Trophoblast cell (in vitro differentiated cells and primary cell): ENCODE results near the gene DHRSX.

Source experiments
- DNase-seq, 2 donors: peaks; one replicate each; pipeline ENCODE4 v3.0.0-alpha.2; 2016
- H2AFZ ChIP-seq: 2 replicates; pipeline ENCODE4 v1.6.1; 2013; ENCODE audit warnings: low read length, moderate library complexity, mild to moderate bottlenecking; ENCODE audit not compliant: insufficient read depth, poor library complexity
- H2AK5ac ChIP-seq: 2 replicates; pipeline ENCODE4 v1.6.1; 2013; ENCODE audit warnings: mild to moderate bottlenecking, low read length
- H2BK120ac ChIP-seq: 2 replicates; pipeline ENCODE4 v1.6.1; 2013; ENCODE audit warnings: low read length, mild to moderate bottlenecking, moderate library complexity; ENCODE audit not compliant: insufficient read depth, poor library complexity
- H2BK12ac ChIP-seq: 2 replicates; pipeline ENCODE4 v1.6.1; 2013; ENCODE audit warnings: mild to moderate bottlenecking, low read length, moderate library complexity
- H2BK5ac ChIP-seq: 2 replicates; pipeline ENCODE4 v1.6.1; 2013; ENCODE audit warnings: low read length, low read depth, moderate library complexity, mild to moderate bottlenecking; ENCODE audit not compliant: poor library complexity
- H3K14ac ChIP-seq: 2 replicates; pipeline ENCODE4 v1.6.1; 2013; ENCODE audit warnings: mild to moderate bottlenecking, low read length
- H3K18ac ChIP-seq: 2 replicates; pipeline ENCODE4 v1.6.1; 2013; ENCODE audit warnings: mild to moderate bottlenecking, low read length
- H3K23ac ChIP-seq: 2 replicates; pipeline ENCODE4 v1.6.1; 2013; ENCODE audit warnings: low read length
- H3K27ac ChIP-seq: 2 replicates; pipeline ENCODE4 v1.5.1; 2013; ENCODE audit warnings: low read depth, mild to moderate bottlenecking, inconsistent platforms, low read length, moderate library complexity
- H3K27me3 ChIP-seq: 2 replicates; pipeline ENCODE4 v1.6.1; 2013; ENCODE audit warnings: inconsistent platforms, mild to moderate bottlenecking, low read length, moderate library complexity; ENCODE audit not compliant: insufficient read depth
- H3K36me3 ChIP-seq, 2 experiments: 1 replicate in 1 of 2; 2 replicates in 1 of 2; pipeline ENCODE4 v1.6.1; 2013; ENCODE audit warnings: low read length in 2 of 2, mild to moderate bottlenecking in 2 of 2, moderate library complexity in 1 of 2; ENCODE audit not compliant: insufficient read depth in 2 of 2, control insufficient read depth in 1 of 2
- H3K4ac ChIP-seq: 2 replicates; pipeline ENCODE4 v1.6.1; 2013; ENCODE audit warnings: low read depth, mild to moderate bottlenecking, low read length, moderate library complexity
- H3K4me1 ChIP-seq, 2 experiments: 1 replicate in 1 of 2; 2 replicates in 1 of 2; pipeline ENCODE4 v1.6.1; 2013; ENCODE audit warnings: low read length in 2 of 2, mild to moderate bottlenecking in 2 of 2, moderate library complexity in 1 of 2; ENCODE audit not compliant: insufficient read depth in 2 of 2, control insufficient read depth in 1 of 2
- H3K4me2 ChIP-seq: 2 replicates; pipeline ENCODE4 v1.6.1; 2013; ENCODE audit warnings: inconsistent platforms, mild to moderate bottlenecking, low read length, moderate library complexity
- H3K4me3 ChIP-seq: 2 replicates; pipeline ENCODE4 v1.5.1; 2013; ENCODE audit warnings: mild to moderate bottlenecking, low read depth, low read length, inconsistent platforms
- H3K79me1 ChIP-seq: one replicate; pipeline ENCODE4 v1.6.1; 2013; ENCODE audit warnings: low read length
- H3K79me2 ChIP-seq: 2 replicates; pipeline ENCODE4 v1.6.1; 2013; ENCODE audit warnings: low read length, mild to moderate bottlenecking; ENCODE audit not compliant: control insufficient read depth, insufficient read depth, poor library complexity
- H3K9ac ChIP-seq: 2 replicates; pipeline ENCODE4 v1.6.1; 2013; ENCODE audit warnings: mild to moderate bottlenecking, low read length
- H3K9me3 ChIP-seq: 2 replicates; pipeline ENCODE4 v1.6.1; 2013; ENCODE audit warnings: low read depth, mild to moderate bottlenecking, control low read depth, inconsistent platforms, low read length; ENCODE audit not compliant: insufficient read depth
- H4K12ac ChIP-seq: 2 replicates; pipeline ENCODE4 v1.6.1; 2013; ENCODE audit warnings: low read depth, mild to moderate bottlenecking, low read length, moderate library complexity
- H4K8ac ChIP-seq: 2 replicates; pipeline ENCODE4 v1.6.1; 2013; ENCODE audit warnings: low read depth, mild to moderate bottlenecking, low read length, moderate library complexity
- H4K91ac ChIP-seq: one replicate; pipeline ENCODE4 v1.6.1; 2013; ENCODE audit warnings: low read depth, mild to moderate bottlenecking, low read length, moderate library complexity
- WGBS: extraction: QIAGEN DNeasy Blood & Tissue Kit; methylation state at CpG from one replicate; pipeline ENCODE4 v1.1.7; 2013; ENCODE audit warnings: missing lambda C conversion rate; ENCODE audit not compliant: insufficient read length, insufficient coverage; ENCODE audit errors: extremely low coverage; 5-methylcytosine and 5-hydroxymethylcytosine counted together

The DHRSX gene

GRCh38 chrX:2388669-2389068 is 112.1 kb downstream of the DHRSX start:
- Histone ChIP-seq H3K27me3 (no peaks in the 10 kb centered on the region), H3K27ac (no peak overlapping the region)

GRCh38 chrX:2387614-2388239 is 113.0 kb downstream of the DHRSX start:
- H3K4me2 ChIP-seq: no peak overlapping the region

More at GRCh38 chrX:2388669-2389068, 112.1 kb downstream of the DHRSX start:
- Histone ChIP-seq H2AFZ (no peak overlapping the region), H3K36me3 (peaks cover 0 to 4% of the 10 kb centered on the region in 2 experiments), H3K4ac (no peak overlapping the region), H4K91ac (no peak overlapping the region), H3K79me2 (no peaks in the 10 kb centered on the region), H2AK5ac (no peak overlapping the region), H2BK12ac (no peak overlapping the region), H3K4me1 (peaks cover 0 to 5% of the 10 kb centered on the region in 2 experiments), H3K9ac (no peak overlapping the region), H3K23ac (no peak overlapping the region), H3K79me1 (no peaks in the 10 kb centered on the region), H3K14ac (no peak overlapping the region), H2BK5ac (no peak overlapping the region), H3K18ac (no peak overlapping the region), H3K9me3 (peaks cover 5% of the 10 kb centered on the region), H4K8ac (no peak overlapping the region), H3K4me2 (no peak overlapping the region), H4K12ac (no peak overlapping the region), H2BK120ac (no peak overlapping the region), H3K4me3 (no peak overlapping the region)
- no CpG with 5 or more reads among the region's 4 CpGs for WGBS
- peak; percentile 26 to 53 for DNase-seq

GRCh38 chrX:2385224-2385623 is 115.6 kb downstream of the DHRSX start:
- no peak overlapping the region for H4K8ac ChIP-seq
- no peak overlapping the region for H2BK120ac ChIP-seq
- DNase-seq: peak; percentile 43 to 82
- H3K9ac ChIP-seq: no peak overlapping the region
- H2AK5ac ChIP-seq: no peak overlapping the region
- H3K4me1 ChIP-seq: no peaks in the 10 kb centered on the region
- WGBS: no CpG with 5 or more reads among the region's 3 CpGs
- H2BK12ac ChIP-seq: no peak overlapping the region
- peaks cover 3% of the 10 kb centered on the region for H3K9me3 ChIP-seq
- H2AFZ ChIP-seq: no peak overlapping the region
- no peak overlapping the region for H4K12ac ChIP-seq
- no peak overlapping the region for H3K27ac ChIP-seq
- no peaks in the 10 kb centered on the region for H3K36me3 ChIP-seq
- no peak overlapping the region for H4K91ac ChIP-seq
- H3K4ac ChIP-seq: no peak overlapping the region
- no peak overlapping the region for H3K4me3 ChIP-seq
- no peak overlapping the region for H2BK5ac ChIP-seq
- no peak overlapping the region for H3K23ac ChIP-seq
- no peak overlapping the region for H3K18ac ChIP-seq
- no peaks in the 10 kb centered on the region for H3K79me2 ChIP-seq
- no peaks in the 10 kb centered on the region for H3K79me1 ChIP-seq
- H3K14ac ChIP-seq: no peak overlapping the region
- no peaks in the 10 kb centered on the region for H3K27me3 ChIP-seq
- no peak overlapping the region for H3K4me2 ChIP-seq

More at GRCh38 chrX:2387614-2388239, 113.0 kb downstream of the DHRSX start:
- Histone ChIP-seq H3K4me3 (no peak overlapping the region), H4K91ac (no peak overlapping the region), H3K9ac (no peak overlapping the region), H3K36me3 (peaks cover 0 to 4% of the 10 kb centered on the region in 2 experiments), H3K27ac (no peak overlapping the region), H2BK12ac (no peak overlapping the region), H3K18ac (no peak overlapping the region), H3K23ac (no peak overlapping the region), H3K9me3 (peaks cover 5% of the 10 kb centered on the region), H2AFZ (no peak overlapping the region), H4K8ac (no peak overlapping the region), H3K79me1 (no peaks in the 10 kb centered on the region), H2BK5ac (no peak overlapping the region), H3K79me2 (no peaks in the 10 kb centered on the region), H3K14ac (no peak overlapping the region), H4K12ac (no peak overlapping the region), H3K4me1 (peaks cover 0 to 5% of the 10 kb centered on the region in 2 experiments), H3K27me3 (no peaks in the 10 kb centered on the region), H3K4ac (no peak overlapping the region), H2AK5ac (no peak overlapping the region), H2BK120ac (no peak overlapping the region)
- no peak for DNase-seq
- no CpG with 5 or more reads among the region's 6 CpGs for WGBS

- Histone ChIP-seq H3K4me3 (no peak overlapping the region), H3K36me3 (no peaks in the 10 kb centered on the region), H2BK120ac (no peak overlapping the region), H2BK12ac (no peak overlapping the region), H2AFZ (no peak overlapping the region), H2BK5ac (no peak overlapping the region), H3K18ac (no peak overlapping the region), H3K27me3 (no peaks in the 10 kb centered on the region), H4K12ac (no peak overlapping the region), H4K8ac (no peak overlapping the region), H3K14ac (no peak overlapping the region), H3K4me2 (no peak overlapping the region), H3K79me1 (no peaks in the 10 kb centered on the region), H3K9me3 (peaks cover 3% of the 10 kb centered on the region), H3K4me1 (no peaks in the 10 kb centered on the region), H4K91ac (no peak overlapping the region), H3K4ac (no peak overlapping the region), H3K9ac (no peak overlapping the region), H2AK5ac (no peak overlapping the region), H3K27ac (no peak overlapping the region), H3K23ac (no peak overlapping the region), H3K79me2 (no peaks in the 10 kb centered on the region)
- DNase-seq: no peak
- no CpG with 5 or more reads among the region's 4 CpGs for WGBS
Observed at GRCh38 chrX:2384486-2384885, 116.3 kb downstream of the DHRSX start.
